GM12873 (cell line): ENCODE data around the gene EPN3.

ENCODE experiments used
- CTCF ChIP-seq: IDR thresholded peaks from 2 replicates; pipeline ENCODE4 v1.5.1; 2012; ENCODE audit warnings: low read depth, mild to moderate bottlenecking, moderate library complexity, low read length, control low read depth; ENCODE audit not compliant: insufficient read depth; ENCODE audit errors: missing control alignments

Gene EPN3

GRCh38 chr17:50541402-50541715 lies 8.8 kb downstream of the EPN3 start:
- TF ChIP-seq CTCF: no peak

GRCh38 chr17:50541716-50542688 lies 9.5 kb downstream of the EPN3 start:
- peak; percentile 46 for TF ChIP-seq CTCF

- TF ChIP-seq CTCF: no peak
Measured at GRCh38 chr17:50542795-50543774, 10.6 kb downstream of the EPN3 start.

- TF ChIP-seq CTCF: no peak
Measured at GRCh38 chr17:50544516-50544915, 12.0 kb downstream of the EPN3 start.

GRCh38 chr17:50545311-50545710 lies 12.8 kb downstream of the EPN3 start:
- TF ChIP-seq CTCF: no peak

- no peak for TF ChIP-seq CTCF
Measured at GRCh38 chr17:50546701-50547034, 14.1 kb downstream of the EPN3 start.
